Stimulated activated CD4-positive, alpha-beta T cell treated with anti-CD3 and anti-CD28 coated beads, TNF-alpha, amount 100 ng/mL, for 48 hours (primary cell): ENCODE measurements around the gene MUC16.

Experiments
- DNase-seq, 3 donors: peaks; one replicate each; pipeline ENCODE4 v3.0.0-alpha.2; 2020; ENCODE audit warnings: low read depth in 3 of 3

MUC16 gene

GRCh38 chr19:9009431-9009830, 778 bp downstream of the MUC16 start:
- no peak for DNase-seq

- no peak for DNase-seq
Measured at GRCh38 chr19:9008667-9009066, 1.5 kb downstream of the MUC16 start.

GRCh38 chr19:9000933-9001332, 9.3 kb downstream of the MUC16 start:
- DNase-seq = no peak

GRCh38 chr19:8988204-8988603, 22.0 kb downstream of the MUC16 start:
- peak; percentile 2 to 19 (median 5) for DNase-seq

- DNase-seq = no peak
Measured at GRCh38 chr19:8986296-8986695, 23.9 kb downstream of the MUC16 start.

GRCh38 chr19:8973501-8974091, 36.6 kb downstream of the MUC16 start:
- DNase-seq = no peak

GRCh38 chr19:8965887-8966286, 44.3 kb downstream of the MUC16 start:
- no peak for DNase-seq
